MM.1S (cell line): Measurements from ENCODE around the gene HECTD3.

Experiments
- DNase-seq: peaks from one replicate; pipeline ENCODE4 v3.0.0-alpha.2; 2015
- H2AFZ ChIP-seq: fragments of 300-600 bp; sonication (generic); 2 replicates; pipeline ENCODE4 v1.6.0; 2016; ENCODE audit warnings: antibody characterized with exemption, low read length
- H3F3A ChIP-seq: fragments of 300-600 bp; sonication (generic); 2 replicates; pipeline ENCODE4 v1.6.1; 2016; ENCODE audit warnings: mild to moderate bottlenecking, antibody characterized with exemption, low read length, moderate library complexity, mixed read lengths; ENCODE audit not compliant: insufficient read depth
- H3K27ac ChIP-seq: fragments of 300-600 bp; sonication (generic); 2 replicates; pipeline ENCODE4 v1.5.1; 2016; ENCODE audit warnings: mild to moderate bottlenecking, low read length
- H3K27me3 ChIP-seq: fragments of 300-600 bp; sonication (generic); replicated peaks from 2 replicates; pipeline ENCODE4 v1.6.0; 2016; ENCODE audit warnings: low read length; ENCODE audit not compliant: insufficient read depth
- H3K36me3 ChIP-seq: fragments of 300-600 bp; sonication (generic); replicated peaks from 2 replicates; pipeline ENCODE4 v1.6.1; 2016; ENCODE audit warnings: mild to moderate bottlenecking, low read length, mixed read lengths; ENCODE audit not compliant: insufficient read depth
- H3K4me1 ChIP-seq: fragments of 300-600 bp; sonication (generic); 2 replicates; pipeline ENCODE4 v1.6.1; 2016; ENCODE audit warnings: low read length, mixed read lengths
- H3K4me2 ChIP-seq: fragments of 300-600 bp; sonication (generic); 2 replicates; pipeline ENCODE4 v1.6.0; 2016; ENCODE audit warnings: low read depth, low read length
- H3K4me3 ChIP-seq: fragments of 300-600 bp; sonication (generic); 2 replicates; pipeline ENCODE4 v1.5.1; 2016; ENCODE audit warnings: low read length, mixed read lengths
- H3K79me2 ChIP-seq: fragments of 300-600 bp; sonication (generic); 2 replicates; pipeline ENCODE4 v1.6.1; 2016; ENCODE audit warnings: mixed run types, low read length, mixed read lengths
- H3K9ac ChIP-seq: fragments of 300-600 bp; sonication (generic); 2 replicates; pipeline ENCODE4 v1.6.1; 2016; ENCODE audit warnings: low read length, mixed read lengths
- H3K9me2 ChIP-seq: fragments of 300-600 bp; sonication (generic); replicated peaks from 2 replicates; pipeline ENCODE4 v1.6.1; 2016; ENCODE audit warnings: mild to moderate bottlenecking, low read length, mixed read lengths; ENCODE audit not compliant: insufficient read depth
- H3K9me3 ChIP-seq: fragments of 300-600 bp; sonication (generic); replicated peaks from 2 replicates; pipeline ENCODE4 v1.6.1; 2016; ENCODE audit warnings: mild to moderate bottlenecking, low read length, mixed read lengths; ENCODE audit not compliant: insufficient read depth
- H4K20me1 ChIP-seq: fragments of 300-600 bp; sonication (generic); 2 replicates; pipeline ENCODE4 v1.6.1; 2016; ENCODE audit warnings: mild to moderate bottlenecking, low read length, moderate library complexity, mixed read lengths; ENCODE audit not compliant: insufficient read depth
- EZH2 ChIP-seq: fragments of 300-600 bp; sonication (generic); optimal IDR thresholded peaks from 2 replicates; pipeline ENCODE3; 2017; ENCODE audit warnings: low read depth, mild to moderate bottlenecking, antibody characterized with exemption, low read length, mixed read lengths
- EZH2phosphoT487 ChIP-seq: fragments of 300-600 bp; sonication (generic); IDR thresholded peaks from 2 replicates; pipeline ENCODE4 v1.6.1; 2018; ENCODE audit warnings: antibody characterized with exemption, low read length
- TF ChIP-seq, protein P1 (sequence below): fragments of 300-600 bp; sonication (generic); IDR thresholded peaks from 2 replicates; pipeline ENCODE4 v1.5.1; 2016; ENCODE audit warnings: antibody characterized with exemption, low read length, mixed read lengths

HECTD3 gene

DNA sequence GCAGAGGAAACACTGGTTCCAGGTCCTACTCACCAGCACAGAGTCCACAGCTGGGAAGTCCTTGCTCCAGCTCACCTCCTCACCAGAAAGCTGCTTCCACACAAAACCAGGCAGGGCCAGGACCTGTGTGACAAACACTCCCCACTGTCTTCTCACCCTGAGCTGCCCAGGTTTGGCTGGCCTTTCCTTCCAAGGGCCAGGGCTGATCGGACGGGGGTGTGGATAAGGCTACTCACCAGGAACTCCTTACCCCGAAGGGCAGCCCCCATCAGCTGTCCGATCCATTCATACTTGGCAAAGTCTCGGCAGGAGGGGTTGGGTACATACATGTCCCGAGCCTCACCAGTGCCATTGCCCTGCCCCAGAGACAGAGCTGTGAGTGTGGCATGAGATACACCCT, 5.4 kb downstream of the HECTD3 start:
- no peak overlapping the region for H3K4me2 ChIP-seq
- no peak overlapping the region for H3K9ac ChIP-seq
- H3K36me3 ChIP-seq: no peaks in the 10 kb centered on the region
- no peak for DNase-seq
- no peaks in the 10 kb centered on the region for H4K20me1 ChIP-seq
- H3K27me3 ChIP-seq: no peaks in the 10 kb centered on the region
- H3K9me3 ChIP-seq: no peaks in the 10 kb centered on the region
- H3K4me3 ChIP-seq: no peak overlapping the region
- H3K9me2 ChIP-seq: no peaks in the 10 kb centered on the region
- peaks cover 3% of the 10 kb centered on the region for H3K4me1 ChIP-seq
- no peak overlapping the region for H3K27ac ChIP-seq
- H2AFZ ChIP-seq: no peak overlapping the region
- TF ChIP-seq EZH2: no peak
- TF ChIP-seq, protein P1, sequence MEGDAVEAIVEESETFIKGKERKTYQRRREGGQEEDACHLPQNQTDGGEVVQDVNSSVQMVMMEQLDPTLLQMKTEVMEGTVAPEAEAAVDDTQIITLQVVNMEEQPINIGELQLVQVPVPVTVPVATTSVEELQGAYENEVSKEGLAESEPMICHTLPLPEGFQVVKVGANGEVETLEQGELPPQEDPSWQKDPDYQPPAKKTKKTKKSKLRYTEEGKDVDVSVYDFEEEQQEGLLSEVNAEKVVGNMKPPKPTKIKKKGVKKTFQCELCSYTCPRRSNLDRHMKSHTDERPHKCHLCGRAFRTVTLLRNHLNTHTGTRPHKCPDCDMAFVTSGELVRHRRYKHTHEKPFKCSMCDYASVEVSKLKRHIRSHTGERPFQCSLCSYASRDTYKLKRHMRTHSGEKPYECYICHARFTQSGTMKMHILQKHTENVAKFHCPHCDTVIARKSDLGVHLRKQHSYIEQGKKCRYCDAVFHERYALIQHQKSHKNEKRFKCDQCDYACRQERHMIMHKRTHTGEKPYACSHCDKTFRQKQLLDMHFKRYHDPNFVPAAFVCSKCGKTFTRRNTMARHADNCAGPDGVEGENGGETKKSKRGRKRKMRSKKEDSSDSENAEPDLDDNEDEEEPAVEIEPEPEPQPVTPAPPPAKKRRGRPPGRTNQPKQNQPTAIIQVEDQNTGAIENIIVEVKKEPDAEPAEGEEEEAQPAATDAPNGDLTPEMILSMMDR: no peak
- TF ChIP-seq EZH2phosphoT487: no peak
- H3K79me2 ChIP-seq: peaks cover 13% of the 10 kb centered on the region; the same call in 1 of the 2 replicates
- H3F3A ChIP-seq: peaks cover 5% of the 10 kb centered on the region; the same call in 1 of the 2 replicates

DNA sequence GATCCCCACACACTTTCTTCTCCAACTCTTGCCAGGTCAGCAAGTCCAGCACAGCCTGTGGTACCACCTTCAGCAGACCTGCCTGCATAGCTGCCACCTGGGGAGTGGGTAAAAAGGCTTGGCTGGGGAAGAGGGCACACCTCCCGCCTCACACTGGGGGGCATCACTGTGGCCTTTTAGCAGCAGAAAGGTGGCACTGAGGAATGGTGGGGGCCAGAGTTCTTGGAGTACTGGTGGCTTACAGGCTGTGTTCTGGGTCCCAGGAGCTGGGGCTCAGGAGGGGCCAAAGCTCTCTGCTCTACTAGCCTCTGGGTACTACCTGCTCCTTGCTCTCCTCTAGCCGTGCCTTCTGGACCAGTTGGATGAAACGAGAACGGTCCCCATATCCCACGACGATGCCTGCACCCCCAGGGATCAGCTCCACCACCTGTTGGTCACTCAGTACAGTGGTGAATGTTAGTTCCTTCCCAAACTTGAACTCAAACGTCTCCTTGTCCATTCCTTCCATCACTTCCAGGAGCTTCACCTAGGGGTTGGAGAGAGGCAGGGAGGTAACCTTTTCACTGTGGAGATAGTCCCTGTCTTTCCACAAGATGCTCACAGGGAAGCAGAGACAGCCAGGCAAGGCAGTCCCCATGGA, 6.7 kb downstream of the HECTD3 start:
- H3K9me2 ChIP-seq: no peaks in the 10 kb centered on the region
- H3K27me3 ChIP-seq: no peaks in the 10 kb centered on the region
- no peaks in the 10 kb centered on the region for H3F3A ChIP-seq
- no peaks in the 10 kb centered on the region for H3K79me2 ChIP-seq
- no peak overlapping the region for H3K4me2 ChIP-seq
- TF ChIP-seq EZH2phosphoT487: no peak
- H3K27ac ChIP-seq: no peak overlapping the region
- H3K36me3 ChIP-seq: no peaks in the 10 kb centered on the region
- no peaks in the 10 kb centered on the region for H4K20me1 ChIP-seq
- H3K4me3 ChIP-seq: no peak overlapping the region
- H3K9me3 ChIP-seq: no peaks in the 10 kb centered on the region
- no peak overlapping the region for H2AFZ ChIP-seq
- no peak for DNase-seq
- H3K9ac ChIP-seq: no peak overlapping the region
- H3K4me1 ChIP-seq: peaks cover 8% of the 10 kb centered on the region

DNA sequence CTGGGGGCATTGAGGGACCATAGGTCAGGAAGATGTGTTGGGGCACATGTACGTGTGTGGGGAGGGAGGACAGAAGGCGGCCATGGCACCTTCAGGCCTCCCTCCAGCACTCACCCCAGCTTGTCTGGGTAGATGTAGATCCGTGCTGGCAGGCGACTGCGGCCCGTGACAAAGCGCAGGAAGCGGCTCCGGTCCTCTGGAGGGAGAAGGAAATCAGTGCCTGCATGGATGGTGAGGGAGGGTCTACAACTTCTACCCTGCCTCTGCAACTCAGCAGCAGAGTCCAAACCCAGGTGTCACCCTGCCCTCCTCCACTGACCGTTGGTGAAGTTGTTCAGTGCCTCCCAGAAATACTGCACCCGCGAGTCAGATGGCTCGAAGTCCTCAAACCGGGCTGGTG, 7.4 kb downstream of the HECTD3 start:
- TF ChIP-seq EZH2phosphoT487 (no peak), EZH2 (no peak)
- TF ChIP-seq, protein P1: no peak

More for the DNA sequence above, 7.4 kb downstream of the HECTD3 start:
- no peak overlapping the region for H2AFZ ChIP-seq
- no peaks in the 10 kb centered on the region for H3F3A ChIP-seq
- H3K36me3 ChIP-seq: no peaks in the 10 kb centered on the region
- H3K4me2 ChIP-seq: no peak overlapping the region
- peaks cover 8% of the 10 kb centered on the region for H3K4me1 ChIP-seq
- no peaks in the 10 kb centered on the region for H3K9me3 ChIP-seq
- no peaks in the 10 kb centered on the region for H4K20me1 ChIP-seq
- no peaks in the 10 kb centered on the region for H3K9me2 ChIP-seq
- H3K4me3 ChIP-seq: no peak overlapping the region
- no peak for DNase-seq
- no peaks in the 10 kb centered on the region for H3K79me2 ChIP-seq
- H3K9ac ChIP-seq: no peak overlapping the region
- no peaks in the 10 kb centered on the region for H3K27me3 ChIP-seq
- H3K27ac ChIP-seq: no peak overlapping the region
